Stimulated activated CD4-positive, alpha-beta T cell treated with anti-CD3 and anti-CD28 coated beads, TNF-alpha, amount 100 ng/mL, for 48 hours (primary cell): ENCODE data around the gene OR10T2.
"Not testable (repeated sequence)": the region's sequence is repeated elsewhere in the genome, so short reads cannot be mapped to it uniquely, and the experiment has no call there.

Source experiments
- DNase-seq, 3 donors: peaks; one replicate each; pipeline ENCODE4 v3.0.0-alpha.2; 2020; ENCODE audit warnings: low read depth in 3 of 3

Gene OR10T2

DNA sequence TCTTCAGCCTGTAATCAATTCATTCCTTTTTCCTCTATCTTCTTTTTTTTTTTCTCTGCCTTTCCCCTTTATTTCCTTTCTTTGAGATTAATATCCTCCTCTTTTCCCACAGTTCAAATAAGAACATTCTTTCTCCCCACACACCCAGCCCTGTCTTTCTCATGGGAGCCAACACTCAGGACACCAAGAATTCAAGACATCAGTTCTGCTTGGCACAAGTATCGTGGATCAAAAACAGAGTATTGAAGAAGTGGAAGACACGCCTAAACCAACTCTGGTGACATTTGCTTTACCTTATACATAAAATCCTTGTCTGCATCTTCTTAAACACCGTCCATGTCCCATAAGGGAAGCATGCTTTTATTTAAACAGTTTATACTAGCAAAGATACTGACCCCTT is 42.6 kb downstream of the OR10T2 start:
- DNase-seq: no peak

DNA sequence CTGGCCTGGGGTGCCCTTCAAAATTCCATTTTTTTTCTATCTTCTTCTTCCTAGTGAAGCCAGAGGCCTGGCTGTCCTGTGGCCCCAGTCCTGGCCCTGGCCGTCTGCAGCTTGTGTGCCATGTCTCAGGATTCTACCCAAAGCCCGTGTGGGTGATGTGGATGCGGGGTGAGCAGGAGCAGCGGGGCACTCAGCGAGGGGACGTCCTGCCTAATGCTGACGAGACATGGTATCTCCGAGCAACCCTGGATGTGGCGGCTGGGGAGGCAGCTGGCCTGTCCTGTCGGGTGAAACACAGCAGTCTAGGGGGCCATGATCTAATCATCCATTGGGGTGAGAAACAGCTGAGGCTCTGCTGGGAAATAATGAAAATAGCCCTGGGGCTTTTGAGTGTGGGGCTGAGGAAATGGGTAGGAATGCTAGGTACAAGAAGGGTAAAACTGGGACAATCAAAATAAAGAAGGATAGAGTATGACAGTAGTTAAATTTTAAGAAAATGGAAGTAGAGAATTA is 43.4 kb downstream of the OR10T2 start:
- no peak for DNase-seq

DNA sequence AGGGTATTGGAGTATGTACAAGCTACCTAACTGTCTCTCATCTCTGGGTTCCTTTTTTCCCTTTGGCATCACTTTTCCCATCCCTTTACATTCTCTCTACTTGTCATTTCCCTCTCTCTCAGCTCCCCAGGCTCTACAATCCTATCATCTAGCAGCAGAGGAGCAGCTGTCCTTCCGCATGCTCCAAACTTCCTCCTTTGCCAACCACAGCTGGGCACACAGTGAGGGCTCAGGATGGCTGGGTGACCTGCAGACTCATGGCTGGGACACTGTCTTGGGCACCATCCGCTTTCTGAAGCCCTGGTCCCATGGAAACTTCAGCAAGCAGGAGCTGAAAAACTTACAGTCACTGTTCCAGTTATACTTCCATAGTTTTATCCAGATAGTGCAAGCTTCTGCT is 45.0 kb downstream of the OR10T2 start:
- DNase-seq: no peak

DNA sequence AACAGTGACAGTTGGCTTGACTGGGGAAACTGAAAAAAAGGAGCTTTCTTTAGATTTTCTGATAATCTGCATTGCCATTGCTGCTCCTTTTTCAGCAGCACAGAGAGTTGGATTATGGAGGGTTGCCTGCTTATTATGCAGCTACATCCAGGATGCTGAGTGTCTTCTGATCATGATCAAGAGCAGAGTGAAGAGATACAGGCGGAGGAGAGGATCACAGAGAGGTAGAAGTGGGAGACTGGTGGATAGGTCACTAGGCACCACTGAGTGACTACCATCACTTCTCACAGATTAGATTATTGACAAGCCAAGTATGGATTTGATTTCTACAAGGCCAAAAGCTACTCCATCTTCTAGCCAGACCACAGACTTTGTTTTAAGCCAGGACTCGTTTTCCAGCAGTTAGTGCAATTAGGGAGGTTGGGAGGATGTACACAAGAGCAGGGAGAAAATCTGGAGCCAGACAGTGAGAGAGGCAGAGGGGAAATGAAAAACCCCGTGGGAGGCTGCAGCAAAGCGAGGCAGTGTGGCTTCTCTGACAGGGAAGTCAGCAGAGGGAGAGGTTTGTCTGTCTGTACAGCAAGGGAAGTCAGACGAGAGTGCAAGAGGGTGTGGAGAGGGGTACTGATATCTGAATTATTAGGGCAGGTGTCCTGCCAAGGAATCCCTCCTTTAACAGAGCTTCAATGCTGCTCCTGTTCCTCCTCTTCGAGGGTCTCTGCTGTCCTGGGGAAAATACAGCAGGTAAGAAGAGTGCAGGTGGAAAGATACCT is 45.8 kb downstream of the OR10T2 start, which contains the start of gene CD1E:
Gene CD1E (plus strand): TSS at position 592 of the 773 bp plus-strand sequence. CDS start 95 bp downstream, at position 687.
- no peak for DNase-seq

DNA sequence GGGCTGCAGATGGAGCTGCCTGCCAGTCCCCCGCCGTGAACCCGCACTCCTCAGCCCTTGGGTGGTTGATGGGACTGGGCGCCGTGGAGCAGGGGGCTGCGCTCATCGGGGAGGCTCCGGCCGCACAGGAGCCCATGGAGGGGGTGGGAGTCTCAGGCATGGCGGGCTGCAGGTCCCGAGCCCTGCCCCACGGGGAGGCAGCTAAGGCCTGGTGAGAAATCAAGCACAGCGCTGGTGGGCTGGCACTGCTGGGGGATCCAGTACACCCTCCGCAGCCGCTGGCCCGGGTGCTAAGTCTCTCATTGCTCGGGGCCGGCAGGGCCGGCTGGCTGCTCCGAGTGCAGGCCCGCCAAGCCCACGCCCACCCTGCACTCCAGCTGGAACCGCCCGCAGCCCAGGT is 50.3 kb downstream of the OR10T2 start:
- not testable (repeated sequence) for DNase-seq
